GM12878 (cell line): ENCODE data around the gene TLR10. TPM values are rescaled to one million over a fixed set of nuclear protein-coding genes. Genes with fewer than 3 reads are reported as not detected.

Experiments used
- ATF7 ChIP-seq: fragments of 450-650 bp; IDR thresholded peaks from 2 replicates; pipeline ENCODE4 v1.6.1; 2016; ENCODE audit warnings: low read depth, mild to moderate bottlenecking
- BCL11A ChIP-seq: IDR thresholded peaks from 2 replicates; pipeline ENCODE4 v1.6.1; 2011; ENCODE audit warnings: low read depth, low read length
- E2F8 ChIP-seq: fragments of 450-650 bp; IDR thresholded peaks from 2 replicates; pipeline ENCODE4 v1.6.1; 2018; ENCODE audit warnings: mild to moderate bottlenecking, low read depth, moderate library complexity; ENCODE audit not compliant: partially characterized antibody
- ETV6 ChIP-seq, 2 experiments: fragments of 450-650 bp in 1 of 2; IDR thresholded peaks in 1 of 2; conservative IDR thresholded peaks in 1 of 2; 2 replicates each; pipeline ENCODE4 v1.6.1; 2014; ENCODE audit warnings: antibody characterized with exemption in 1 of 2, borderline replicate concordance in 1 of 2, low read depth in 1 of 2, mild to moderate bottlenecking in 1 of 2, moderate library complexity in 1 of 2
- MLLT1 ChIP-seq: fragments of 450-650 bp; IDR thresholded peaks from 2 replicates; pipeline ENCODE4 v1.6.1; 2016; ENCODE audit warnings: mild to moderate bottlenecking
- MTA3 ChIP-seq: IDR thresholded peaks from 2 replicates; pipeline ENCODE4 v1.6.1; 2012; ENCODE audit warnings: low read length, inconsistent platforms, borderline replicate concordance
- POLR2AphosphoS5 ChIP-seq: IDR thresholded peaks from 2 replicates; pipeline ENCODE4 v1.6.1; 2011; ENCODE audit warnings: mild to moderate bottlenecking, low read length, inconsistent platforms
- RUNX3 ChIP-seq: IDR thresholded peaks from 2 replicates; pipeline ENCODE4 v1.6.1; 2012; ENCODE audit warnings: low read length, inconsistent platforms
- SMARCA5 ChIP-seq: fragments of 450-650 bp; IDR thresholded peaks from 2 replicates; pipeline ENCODE4 v1.6.1; 2017; ENCODE audit warnings: mild to moderate bottlenecking
- SMC3 ChIP-seq: IDR thresholded peaks from 2 replicates; pipeline ENCODE4 v1.6.1; 2011; ENCODE audit warnings: low read length, improper control_type of control experiment, borderline replicate concordance
- ZNF207 ChIP-seq: fragments of 450-650 bp; IDR thresholded peaks from 2 replicates; pipeline ENCODE4 v1.6.1; 2014; ENCODE audit warnings: antibody characterized with exemption, mild to moderate bottlenecking, borderline replicate concordance
- polyA plus RNA-seq, 11 experiments: library from polyadenylated mRNA; depleted of rRNA in 4 of 11; unstranded in 6 of 11; stranded (reverse) in 5 of 11; fragments of >200 nt; fragmentation: Nextera tagmentation in 4 of 11; fragmentation: Illumina TruSeq in 1 of 11; extraction: Ambion mirVana in 4 of 11; extraction: Trizol in 1 of 11; gene quantifications; 1 replicate in 1 of 11; 2 replicates in 10 of 11; pipeline versions ENCODE4 v1.2.1 to v1.2.3, GENCODE V29; 2011 to 2016; ENCODE audit warnings: inconsistent platforms in 2 of 11, missing spikeins in 2 of 11, low read depth in 1 of 11
- total RNA-seq, 4 experiments: library from RNA; depleted of rRNA in 3 of 4; stranded (reverse); fragments of >200 nt in 3 of 4; fragmentation: Illumina TruSeq in 1 of 4; extraction: Trizol in 1 of 4; gene quantifications; 2 replicates each; pipeline versions ENCODE4 v1.2.1 to v1.2.3, GENCODE V29; 2013 to 2021
- TF ChIP-seq, protein P1 (sequence below): fragments of 450-650 bp; IDR thresholded peaks from 2 replicates; pipeline ENCODE4 v1.6.1; 2017; ENCODE audit warnings: mild to moderate bottlenecking, moderate library complexity

Gene TLR10
- total and polyA plus RNA-seq, 10 of the 15 experiments (the other 5 are each of a cell fraction or from before 2014, with no cell fraction given), result 31.5 to 149 (median 64.9) TPM

DNA sequence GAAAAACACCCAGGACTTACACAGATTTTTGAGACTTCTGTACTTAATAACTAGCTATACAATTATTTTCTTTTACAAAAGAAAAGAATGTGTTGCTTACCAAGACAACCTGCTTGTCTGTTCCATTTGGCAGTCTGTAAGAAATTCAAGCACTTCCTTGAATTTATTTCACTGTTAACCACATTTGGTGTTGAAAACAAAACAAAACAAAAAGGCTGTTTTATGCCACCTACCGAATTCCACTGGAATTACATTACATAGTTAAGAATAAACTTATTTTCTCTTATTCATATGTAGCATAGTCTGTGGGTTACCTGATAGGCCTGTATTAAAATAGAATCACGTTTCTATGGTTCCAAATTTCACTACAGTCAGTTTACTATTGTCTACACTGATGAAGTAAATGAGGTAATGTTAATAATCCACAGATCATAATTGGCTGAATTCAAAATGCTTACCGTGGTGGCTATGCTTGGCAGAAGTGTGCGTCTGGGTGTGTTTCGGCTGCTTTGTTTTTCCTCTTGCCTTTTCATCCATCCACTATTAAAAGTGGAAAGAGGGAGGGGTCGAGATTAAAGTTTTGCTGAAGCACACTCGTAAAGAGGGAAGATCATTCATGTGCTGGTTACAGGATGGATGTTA, 22.0 kb upstream of the TLR10 start, which contains the start of gene TLR1 (continued):
- TF ChIP-seq ZNF207, result 0 out of 2 replicates have a peak, but pooled peaks have one; percentile 44
- TF ChIP-seq SMARCA5, result 0 out of 2 replicates have a peak, but pooled peaks have one; percentile 68
- peak; percentile 2 for TF ChIP-seq E2F8
- peak; percentile 44; the same call in 1 of the 2 replicates for TF ChIP-seq SMC3
- 0 out of 2 replicates have a peak, but pooled peaks have one; percentile 23 for TF ChIP-seq BCL11A
- TF ChIP-seq, protein P1, sequence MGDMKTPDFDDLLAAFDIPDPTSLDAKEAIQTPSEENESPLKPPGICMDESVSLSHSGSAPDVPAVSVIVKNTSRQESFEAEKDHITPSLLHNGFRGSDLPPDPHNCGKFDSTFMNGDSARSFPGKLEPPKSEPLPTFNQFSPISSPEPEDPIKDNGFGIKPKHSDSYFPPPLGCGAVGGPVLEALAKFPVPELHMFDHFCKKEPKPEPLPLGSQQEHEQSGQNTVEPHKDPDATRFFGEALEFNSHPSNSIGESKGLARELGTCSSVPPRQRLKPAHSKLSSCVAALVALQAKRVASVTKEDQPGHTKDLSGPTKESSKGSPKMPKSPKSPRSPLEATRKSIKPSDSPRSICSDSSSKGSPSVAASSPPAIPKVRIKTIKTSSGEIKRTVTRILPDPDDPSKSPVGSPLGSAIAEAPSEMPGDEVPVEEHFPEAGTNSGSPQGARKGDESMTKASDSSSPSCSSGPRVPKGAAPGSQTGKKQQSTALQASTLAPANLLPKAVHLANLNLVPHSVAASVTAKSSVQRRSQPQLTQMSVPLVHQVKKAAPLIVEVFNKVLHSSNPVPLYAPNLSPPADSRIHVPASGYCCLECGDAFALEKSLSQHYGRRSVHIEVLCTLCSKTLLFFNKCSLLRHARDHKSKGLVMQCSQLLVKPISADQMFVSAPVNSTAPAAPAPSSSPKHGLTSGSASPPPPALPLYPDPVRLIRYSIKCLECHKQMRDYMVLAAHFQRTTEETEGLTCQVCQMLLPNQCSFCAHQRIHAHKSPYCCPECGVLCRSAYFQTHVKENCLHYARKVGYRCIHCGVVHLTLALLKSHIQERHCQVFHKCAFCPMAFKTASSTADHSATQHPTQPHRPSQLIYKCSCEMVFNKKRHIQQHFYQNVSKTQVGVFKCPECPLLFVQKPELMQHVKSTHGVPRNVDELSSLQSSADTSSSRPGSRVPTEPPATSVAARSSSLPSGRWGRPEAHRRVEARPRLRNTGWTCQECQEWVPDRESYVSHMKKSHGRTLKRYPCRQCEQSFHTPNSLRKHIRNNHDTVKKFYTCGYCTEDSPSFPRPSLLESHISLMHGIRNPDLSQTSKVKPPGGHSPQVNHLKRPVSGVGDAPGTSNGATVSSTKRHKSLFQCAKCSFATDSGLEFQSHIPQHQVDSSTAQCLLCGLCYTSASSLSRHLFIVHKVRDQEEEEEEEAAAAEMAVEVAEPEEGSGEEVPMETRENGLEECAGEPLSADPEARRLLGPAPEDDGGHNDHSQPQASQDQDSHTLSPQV, result 0 out of 2 replicates have a peak, but pooled peaks have one; percentile 41
- peak; percentile 81 for TF ChIP-seq ATF7
- peak; percentile 40; the same call in 1 of the 2 replicates for TF ChIP-seq MTA3
- no peak for TF ChIP-seq ETV6 (conservative IDR thresholded peaks at IDR 0.05 in 1 of 2, IDR thresholded peaks at IDR 0.05 in 1 of 2; ENCODE audit: borderline replicate concordance in 1 of 2, low read depth in 1 of 2)
- TF ChIP-seq MLLT1, result peak; percentile 67; the same call in 1 of the 2 replicates
- TF ChIP-seq POLR2AphosphoS5, result peak; percentile 71; the same call in 1 of the 2 replicates
- peak; percentile 65; the same call in 1 of the 2 replicates for TF ChIP-seq RUNX3
